Hippocampal formation (tissue), 2 donors: ENCODE results near the gene SAFB2.

Experiments
- DNase-seq, 2 donors: peaks; one replicate each; lab custom pipeline; 2025; lab: John Stamatoyannopoulos, UW

SAFB2 gene

DNA sequence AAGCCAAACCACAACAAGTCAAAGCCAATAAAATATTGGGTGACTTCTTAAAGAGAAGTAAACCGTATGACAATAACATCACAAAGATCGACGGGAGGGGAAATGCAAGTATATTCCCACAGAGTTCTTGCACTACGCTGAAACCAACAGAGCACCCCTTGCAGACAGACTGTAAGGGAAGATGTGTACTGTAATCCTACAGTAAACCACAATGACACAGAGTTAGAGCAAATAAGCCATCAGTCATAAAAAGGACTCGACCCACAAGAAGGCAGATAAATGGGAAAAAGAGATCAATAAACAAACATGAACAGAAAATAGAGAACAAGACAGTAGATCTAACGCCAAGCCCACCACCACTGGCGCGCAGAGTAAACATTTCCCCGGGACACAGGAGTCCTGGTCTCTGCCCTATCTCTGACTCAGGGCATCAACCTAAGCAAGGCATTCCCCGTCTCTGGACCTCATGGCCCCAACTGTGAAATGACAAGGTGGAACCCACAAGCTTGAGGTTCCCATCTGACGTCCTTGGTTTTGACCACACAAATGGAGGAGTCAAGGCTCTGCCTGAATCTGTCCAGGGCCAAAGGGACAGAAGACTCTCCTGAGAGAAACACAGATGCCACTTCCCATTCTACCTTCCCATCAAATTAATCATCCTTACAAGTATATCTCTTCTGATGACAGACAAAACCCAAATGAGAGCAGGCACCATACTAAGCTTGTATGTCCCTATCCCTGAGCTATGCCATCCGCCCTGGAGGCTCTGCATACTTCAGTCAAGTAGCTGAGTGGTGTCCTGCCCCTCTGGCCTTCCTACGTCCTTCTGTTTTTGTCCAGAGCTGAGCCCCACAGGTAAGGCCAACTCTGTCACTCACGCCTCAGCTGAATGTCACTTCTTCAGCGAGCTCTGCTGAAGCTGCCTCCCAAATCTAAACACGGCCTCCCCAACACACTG, 15.0 kb downstream of the SAFB2 start:
- no peak for DNase-seq

DNA sequence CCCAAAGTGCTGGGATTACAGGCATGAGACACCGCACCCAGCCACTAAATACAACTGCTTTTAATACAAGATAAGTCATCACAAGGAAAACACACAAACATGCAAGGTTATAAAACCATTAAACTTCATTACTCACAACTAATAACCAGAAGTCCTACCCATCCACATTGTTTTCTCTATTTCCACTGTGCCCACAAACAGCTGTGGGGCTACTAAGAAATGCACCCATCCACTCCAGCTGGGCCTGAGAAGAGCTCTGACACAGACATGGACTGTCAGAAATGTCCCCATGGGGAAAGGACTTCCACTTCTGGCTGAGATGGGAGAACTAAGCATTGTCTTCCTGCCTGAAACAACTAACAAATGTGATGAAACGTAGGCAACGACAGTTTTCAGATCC, 17.2 kb downstream of the SAFB2 start:
- DNase-seq, result no peak

DNA sequence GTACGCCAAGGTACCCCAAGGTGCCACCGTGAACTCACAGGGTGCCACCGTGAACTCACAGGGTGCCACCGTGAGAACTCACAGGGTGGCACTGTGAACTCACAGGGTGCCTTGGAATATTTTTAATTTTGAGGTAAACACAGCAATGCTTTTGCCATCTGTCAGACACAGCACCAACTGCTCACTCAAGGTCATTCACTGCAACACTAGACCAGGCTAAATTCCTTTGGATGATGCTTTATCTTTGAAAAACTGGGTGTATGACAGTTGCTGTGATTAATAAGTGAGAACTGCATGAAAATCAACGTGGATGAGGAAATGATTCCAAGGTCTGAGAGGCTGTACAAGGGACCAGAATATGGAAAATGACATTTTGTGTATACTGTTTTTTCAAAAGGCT, 18.9 kb downstream of the SAFB2 start:
- no peak for DNase-seq

DNA sequence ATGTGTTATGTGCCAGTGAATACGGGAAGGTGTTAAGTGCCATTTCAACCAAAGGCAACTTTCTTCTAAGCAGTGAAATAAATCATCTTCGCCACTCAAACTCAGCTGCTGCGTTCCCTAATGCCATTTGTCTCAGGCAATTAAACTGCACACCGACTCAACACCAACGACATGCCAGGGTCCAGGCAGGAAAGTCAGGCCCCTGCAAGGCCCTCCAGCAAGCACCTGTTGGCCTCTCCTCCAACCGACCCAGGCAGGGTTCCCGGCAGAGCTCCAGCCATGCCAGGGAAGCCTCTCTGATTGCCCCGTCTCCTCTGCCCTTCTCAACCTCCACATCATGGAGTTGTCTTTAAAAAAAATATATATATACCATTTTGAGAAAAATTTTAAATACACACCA, 21.8 kb downstream of the SAFB2 start:
- DNase-seq, result no peak

DNA sequence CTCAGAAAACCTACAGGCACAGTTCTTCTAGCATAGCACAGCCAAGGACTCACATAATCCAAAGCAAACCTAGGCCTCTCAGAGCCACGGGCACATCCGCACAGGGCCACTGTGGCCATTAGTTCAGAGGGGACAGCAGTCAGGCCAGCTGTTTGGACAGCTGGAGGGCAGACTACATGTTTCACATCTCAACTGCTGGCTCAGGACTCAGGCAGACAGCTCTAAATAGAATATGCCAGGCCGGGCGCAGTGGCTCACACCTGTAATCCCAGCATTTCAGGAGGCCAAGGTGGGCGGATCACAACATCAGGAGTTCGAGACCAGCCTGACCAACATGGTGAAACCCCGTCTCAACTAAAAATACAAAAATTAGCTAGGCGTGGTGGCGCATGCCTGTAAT, 26.8 kb downstream of the SAFB2 start:
- no peak for DNase-seq

DNA sequence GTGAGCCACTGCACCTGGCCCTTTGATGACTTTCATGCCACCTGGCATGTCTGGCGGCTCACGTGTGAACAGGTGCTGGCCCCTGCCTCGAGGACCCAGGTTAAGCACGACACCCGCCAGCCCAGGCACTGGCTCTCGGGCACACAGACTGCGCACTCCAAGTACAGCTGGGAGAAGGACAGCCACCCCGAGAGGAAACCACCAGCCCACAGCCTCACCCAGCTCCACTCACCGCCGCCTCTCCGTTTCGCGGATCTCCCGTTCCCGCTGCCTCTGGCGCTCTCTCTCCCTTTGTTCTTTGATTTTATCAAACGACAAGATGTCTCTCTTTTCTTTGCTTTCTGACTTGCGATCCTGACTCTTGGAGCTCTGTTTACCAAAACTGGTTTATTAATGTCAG, 27.4 kb downstream of the SAFB2 start:
- DNase-seq, result no peak

DNA sequence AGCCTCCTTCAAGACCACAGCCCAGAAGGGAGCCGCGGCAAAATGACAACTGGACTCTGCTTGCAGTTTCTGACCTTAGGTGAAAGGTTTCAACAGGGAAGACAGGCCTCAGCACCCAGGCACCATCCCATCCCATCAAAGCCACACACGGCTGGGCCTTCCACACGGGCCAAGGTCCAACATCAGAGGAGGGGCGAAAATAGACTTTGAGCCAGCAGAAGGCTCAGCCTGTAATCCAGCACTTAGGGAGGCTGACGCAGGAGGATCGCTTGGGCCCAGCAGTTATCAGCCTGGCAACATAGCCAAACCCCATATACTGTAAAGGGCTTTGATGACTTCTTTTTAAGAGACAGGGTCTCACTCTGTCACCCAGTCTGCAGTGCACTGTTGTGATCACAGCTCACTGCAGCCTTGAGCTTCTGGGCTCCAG, 28.0 kb downstream of the SAFB2 start:
- no peak for DNase-seq

DNA sequence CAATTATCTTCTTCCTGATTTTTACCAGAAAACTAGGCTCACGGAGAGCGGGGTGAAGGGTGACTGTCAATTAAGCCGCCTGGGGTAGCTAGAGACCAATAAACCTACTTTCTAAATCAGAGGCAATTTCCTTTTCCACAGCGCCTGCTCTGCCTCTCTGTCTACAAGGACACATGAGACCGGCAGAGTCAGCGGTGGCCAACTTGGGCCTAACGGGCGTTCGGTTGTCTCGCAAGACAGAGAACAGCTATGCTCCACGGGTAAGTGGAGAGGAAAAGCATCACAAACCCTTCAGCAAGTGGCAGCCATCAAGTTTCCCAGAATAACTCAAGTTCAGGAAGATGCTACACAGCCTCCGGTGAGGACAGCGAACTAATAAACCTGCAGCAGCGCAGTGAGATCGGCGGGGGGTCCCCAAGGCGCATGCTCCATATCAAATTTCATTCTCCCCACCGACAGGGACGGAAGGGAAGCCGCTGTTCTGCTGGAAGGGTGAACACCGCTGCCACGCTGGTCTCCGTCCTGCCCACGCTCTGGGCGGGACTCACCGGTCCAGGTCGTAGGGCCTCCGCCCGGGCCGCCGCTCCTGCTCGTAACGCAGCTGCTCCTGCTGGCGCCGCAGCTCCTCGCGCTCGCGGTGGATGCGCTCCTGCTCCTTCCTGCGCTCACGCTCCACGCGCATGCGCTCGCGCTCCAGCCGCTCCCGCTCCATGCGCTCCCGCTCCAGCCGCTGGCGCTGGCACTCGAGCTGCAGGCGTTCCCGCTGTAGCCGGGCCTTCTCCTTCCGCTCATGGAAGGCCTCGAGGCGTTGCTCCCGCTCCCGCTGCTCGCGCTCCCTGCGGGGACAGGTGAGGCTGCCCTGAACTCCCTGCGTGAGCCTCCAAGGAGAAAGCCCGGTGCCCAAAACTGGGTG, 29.0 kb downstream of the SAFB2 start:
- DNase-seq, result no peak

DNA sequence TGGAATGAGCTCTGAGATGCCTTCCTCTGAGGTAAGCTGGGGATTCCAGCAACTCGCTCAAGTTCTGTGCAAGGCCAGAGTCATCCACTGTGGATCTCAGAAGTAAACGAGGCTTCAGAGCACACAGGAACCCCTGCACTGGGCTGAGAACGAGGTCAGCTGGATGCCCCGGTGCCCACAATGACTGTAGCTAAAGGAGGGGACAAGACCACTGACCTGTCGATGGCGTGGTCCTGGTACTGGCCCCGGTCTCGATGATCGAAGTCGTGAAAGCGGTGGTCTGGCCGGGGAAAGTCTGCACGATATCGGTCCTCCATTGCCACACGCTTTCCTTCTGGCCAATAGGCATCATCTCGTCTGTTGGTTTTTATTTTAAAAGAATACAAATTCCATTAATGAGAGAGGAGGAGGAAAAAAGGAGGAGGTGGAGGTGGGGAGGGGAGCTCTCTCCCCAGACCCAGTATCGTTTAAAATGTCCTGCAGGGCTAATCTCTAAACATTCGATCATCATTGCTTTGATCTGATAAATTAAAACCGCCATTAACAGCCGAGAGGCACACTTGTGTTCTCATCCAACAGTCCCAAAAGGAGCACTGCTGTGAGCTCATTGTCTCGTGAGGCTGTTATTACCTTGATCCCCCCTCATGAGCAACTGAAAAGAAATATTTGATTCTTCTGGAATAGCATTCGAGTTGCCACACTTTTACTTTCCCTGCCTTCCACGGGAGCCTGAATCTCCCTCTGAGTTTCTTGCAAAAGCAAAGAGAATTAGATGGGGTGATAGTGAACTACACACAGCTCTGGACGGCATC, 29.8 kb downstream of the SAFB2 start:
- DNase-seq, result no peak

DNA sequence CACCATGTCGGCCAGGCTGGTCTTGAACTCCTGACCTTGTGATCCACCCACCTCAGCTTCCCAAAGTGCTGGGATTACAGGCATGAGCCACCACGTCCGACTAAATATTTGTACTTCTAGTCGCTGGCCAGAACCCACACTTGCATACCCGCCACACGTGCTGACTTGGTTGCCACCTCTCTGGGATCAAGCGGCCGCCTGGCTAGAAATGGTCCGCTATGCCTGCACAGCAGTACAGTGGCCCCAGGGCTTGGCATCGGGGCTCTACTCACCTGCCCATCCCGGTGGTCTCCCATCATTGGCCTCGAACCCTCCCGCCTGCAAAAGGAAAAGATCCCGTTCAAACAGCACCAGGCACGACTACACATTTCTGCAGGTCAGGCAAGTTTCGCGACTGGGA, 31.1 kb downstream of the SAFB2 start:
- DNase-seq, result no peak

DNA sequence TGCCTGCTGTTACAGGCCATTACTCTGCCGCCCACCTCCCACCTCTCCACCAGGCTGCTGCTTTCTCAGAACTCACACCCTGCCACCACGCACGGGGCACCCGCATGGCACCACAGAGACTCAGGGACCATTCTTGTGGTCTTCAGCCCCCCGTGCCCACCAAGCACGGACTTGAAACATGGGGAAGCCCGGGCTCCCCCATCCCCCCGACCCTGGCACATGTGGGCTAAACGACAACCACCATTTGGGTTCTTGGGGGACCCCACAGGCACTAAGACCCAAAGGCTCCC, 31.8 kb downstream of the SAFB2 start:
- DNase-seq, result no peak

DNA sequence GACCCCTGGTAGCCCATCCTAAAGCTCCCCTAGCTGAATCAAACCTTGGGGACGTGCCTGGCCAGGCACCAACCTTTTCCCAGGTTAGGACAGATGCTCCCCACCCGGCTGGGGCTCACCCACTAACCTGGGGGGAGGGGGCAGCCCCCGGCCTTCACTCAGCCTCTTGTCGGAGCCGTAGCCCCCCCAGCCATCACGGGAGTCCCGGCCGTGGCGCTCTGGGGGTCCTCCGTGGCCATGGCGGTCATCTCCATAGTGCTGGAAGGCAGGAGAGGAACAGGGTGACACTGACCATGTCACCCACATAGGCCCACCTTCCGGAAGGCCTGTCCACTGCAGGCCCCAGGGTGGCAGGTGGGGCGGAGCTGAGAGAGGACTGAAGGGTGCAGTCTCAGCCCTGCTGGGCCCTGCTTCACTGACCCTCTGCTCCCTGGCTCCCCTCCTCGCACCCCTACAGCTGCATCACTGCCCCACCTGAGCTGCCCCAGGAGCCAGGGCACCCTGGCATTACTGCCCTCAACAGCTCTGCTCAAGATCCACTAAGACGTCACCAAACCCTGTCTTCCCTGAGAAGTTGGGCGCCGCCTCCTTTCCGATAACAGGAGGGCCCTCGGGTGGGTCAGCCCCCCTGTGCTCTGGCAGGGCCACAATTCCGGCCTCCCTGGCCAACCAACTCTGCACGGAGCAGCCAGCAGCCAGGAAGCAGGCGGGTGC, 32.3 kb downstream of the SAFB2 start:
- no peak for DNase-seq

DNA sequence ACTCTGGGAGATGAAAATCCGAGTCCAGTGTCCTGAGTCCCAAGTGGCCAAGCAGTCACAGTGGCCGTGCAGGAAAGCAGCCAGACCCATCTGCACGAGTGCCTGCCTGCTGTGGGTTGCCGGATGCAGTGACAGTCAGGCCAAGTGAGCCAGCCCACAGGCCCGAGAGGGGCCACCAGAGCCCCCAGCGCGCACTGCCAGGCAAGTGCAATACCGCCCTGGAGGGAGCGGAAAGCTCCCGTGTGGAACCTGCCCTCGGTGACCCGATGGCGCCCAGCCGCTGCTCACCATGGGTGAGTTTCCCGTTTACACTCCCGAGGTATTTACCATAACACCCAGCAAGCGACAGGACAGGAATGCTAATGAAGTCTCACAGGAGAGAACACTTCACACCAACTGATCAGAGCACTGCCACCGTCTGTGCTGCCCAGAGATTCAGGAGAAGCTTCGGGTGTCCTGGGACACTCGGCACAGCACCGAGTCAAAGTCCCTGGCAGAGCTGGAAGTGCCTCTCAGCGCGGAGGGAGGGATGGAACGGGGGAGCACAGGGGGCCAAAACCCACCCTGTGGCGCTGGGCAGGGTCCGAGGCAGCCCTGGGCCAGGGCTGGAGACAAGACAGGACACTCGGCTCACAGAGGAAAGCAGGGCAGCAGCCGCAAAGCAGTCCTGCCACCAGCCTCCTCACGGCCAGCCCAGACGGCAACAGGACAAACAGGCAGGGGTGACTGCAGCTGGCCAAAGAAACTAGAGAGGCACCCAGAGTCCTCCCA, 33.5 kb downstream of the SAFB2 start:
- DNase-seq, result peak in 1 of 2 donors; percentile 24

DNA sequence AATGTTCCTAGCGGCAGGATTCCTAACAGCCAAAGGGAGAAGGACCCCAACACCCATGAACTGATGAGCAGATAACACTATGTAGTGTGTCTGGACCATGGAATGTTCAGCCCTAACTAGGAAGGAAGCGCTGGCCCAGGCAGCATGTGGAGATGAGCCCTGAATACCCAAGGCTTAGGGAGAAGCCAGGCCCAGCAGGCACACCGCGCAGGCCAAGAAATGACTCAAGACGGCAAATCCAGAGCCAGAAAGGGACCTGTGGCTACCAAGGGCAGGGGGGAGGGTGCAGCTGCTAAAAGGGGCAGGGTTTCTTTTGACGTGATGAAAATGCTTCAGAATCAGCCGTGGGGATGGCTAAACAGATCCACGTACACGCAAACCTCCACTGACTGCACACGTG, 34.1 kb downstream of the SAFB2 start:
- no peak for DNase-seq

DNA sequence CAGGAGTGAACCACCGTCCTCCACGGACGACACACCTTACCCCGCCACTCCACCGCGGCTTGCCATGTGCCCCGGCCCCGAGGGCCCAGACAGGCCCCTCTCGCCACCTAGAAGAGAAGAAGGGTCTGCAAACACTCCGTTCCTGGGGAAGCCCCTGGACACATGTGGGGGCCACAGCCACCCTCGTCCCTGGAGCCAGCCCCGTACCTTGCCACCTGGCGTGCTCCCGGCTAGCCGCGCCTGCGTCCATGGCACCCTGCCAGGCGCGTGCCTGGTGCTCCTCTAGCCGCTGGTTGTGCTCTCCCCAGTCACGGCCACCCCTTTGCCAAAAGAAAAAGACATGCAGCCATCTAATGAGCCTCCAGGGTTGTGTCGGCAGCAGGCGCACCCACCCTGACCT, 34.9 kb downstream of the SAFB2 start:
- DNase-seq, result no peak

DNA sequence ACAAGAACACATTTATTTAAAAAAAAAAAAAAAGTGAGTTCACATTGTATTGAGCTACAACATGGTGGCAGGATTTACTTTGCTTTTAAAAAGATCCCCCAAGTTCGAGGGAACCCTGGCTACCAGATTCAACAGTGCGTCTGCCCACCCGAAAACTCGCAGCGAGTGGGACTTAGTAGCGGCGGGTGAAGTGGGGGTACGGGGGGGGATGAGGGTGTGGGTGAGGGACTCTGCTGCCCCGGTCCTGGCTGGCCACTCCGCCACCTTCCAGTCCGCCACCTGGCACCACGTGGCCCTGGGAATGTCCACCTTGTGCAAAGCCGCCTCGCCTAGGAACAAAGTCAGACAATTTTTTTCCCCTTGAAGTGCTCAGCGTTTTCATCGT, 35.5 kb downstream of the SAFB2 start:
- DNase-seq, result no peak

DNA sequence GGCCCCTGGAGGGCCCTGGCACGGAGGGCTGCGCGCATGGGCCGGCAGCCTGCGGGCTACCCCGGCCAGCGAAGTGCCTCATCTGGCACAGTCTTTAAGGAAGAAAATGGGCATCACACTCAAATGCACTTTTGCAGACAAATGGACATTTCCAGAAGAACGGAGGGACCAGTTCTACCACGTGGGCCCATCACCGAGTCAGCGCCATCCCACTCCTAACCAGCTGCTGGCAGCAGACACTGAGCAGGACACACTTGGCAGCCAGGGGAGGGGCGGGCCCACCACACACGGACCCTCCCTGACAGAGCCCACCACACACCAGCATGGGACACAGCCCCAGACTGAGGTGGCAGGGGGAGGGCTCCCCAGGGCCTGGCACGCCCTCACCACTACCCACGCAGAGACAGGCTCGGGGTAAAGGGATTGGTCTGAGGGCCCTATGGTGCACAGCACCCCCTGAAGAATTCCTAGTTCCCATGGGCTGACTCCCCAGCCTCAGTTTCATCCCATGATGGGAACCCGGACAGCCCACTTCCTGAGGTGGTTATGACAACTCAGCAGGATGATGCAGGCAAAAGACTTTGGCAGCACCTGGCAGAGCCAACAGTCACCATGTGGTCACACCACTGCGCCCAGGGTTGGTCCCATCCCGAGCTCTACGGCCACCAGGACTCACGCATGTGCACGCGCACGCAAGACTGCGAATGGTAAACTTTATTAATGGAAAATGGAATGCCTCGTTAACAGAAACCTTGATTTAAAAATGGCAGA, 36.1 kb downstream of the SAFB2 start:
- peak in 1 of 2 donors; percentile 46 for DNase-seq

DNA sequence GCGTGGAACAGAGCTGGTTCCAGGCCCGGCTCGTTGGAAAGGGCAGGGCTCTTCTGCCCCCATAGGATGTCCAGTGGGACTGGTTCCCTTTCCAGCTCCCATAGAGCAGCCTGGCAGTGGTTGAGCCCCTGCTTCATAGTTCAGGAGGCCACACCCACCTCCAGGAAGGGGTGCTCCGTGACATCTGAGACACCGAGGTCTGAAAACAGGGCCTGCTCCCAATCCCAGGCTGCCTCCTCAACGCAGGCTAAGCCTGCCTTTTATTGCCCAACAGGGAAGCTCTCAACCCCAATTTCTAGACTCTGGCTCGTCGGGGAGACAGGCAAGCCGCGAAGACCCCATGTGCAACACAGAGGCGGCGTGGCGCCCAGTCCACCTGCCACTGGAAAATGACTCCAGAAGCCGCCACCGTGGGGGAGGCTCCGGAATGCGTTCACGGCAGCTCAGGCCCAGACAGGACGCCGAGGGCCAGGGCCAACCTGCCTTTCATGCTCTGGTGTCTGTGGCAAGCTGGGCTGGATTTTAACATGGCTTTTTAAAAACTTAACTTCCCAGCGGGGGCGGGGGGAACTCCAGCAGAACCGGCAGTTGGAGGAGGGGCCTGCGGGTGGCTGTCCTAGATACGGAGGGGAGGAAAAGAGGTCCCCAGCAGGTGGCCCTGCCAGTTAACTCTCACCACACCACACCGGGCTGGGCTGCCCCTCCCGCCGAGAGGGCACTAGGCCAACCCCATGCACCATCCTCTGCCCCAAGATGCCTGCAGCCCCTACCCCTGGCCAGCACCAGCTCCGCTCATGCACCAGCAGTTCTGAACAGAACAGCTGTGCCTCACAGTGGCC, 36.9 kb downstream of the SAFB2 start:
- peak; percentile 29 to 46 for DNase-seq

DNA sequence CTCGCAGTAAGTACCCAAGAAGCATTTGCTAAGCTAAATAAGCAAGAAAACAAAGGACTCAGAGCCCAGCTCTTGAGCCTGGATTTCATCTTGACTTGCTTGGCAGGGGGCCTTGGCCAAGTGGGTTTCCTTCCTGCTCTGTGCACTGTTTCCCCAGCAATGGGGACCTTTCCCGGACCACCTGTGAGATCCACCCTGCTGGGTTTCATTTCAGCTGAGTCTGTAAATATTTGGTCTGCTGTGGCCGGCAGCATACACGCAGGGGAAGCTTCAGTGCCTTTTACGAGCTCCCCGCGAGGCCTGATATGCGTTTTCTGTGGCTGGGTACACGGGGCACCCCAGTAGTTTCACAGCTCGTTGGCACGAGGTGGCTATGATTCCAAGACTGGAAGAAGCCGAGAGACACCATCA, 42.4 kb downstream of the SAFB2 start:
- DNase-seq, result no peak
